ENCODE data around the gene CCNQ.

The CCNQ gene

DNA sequence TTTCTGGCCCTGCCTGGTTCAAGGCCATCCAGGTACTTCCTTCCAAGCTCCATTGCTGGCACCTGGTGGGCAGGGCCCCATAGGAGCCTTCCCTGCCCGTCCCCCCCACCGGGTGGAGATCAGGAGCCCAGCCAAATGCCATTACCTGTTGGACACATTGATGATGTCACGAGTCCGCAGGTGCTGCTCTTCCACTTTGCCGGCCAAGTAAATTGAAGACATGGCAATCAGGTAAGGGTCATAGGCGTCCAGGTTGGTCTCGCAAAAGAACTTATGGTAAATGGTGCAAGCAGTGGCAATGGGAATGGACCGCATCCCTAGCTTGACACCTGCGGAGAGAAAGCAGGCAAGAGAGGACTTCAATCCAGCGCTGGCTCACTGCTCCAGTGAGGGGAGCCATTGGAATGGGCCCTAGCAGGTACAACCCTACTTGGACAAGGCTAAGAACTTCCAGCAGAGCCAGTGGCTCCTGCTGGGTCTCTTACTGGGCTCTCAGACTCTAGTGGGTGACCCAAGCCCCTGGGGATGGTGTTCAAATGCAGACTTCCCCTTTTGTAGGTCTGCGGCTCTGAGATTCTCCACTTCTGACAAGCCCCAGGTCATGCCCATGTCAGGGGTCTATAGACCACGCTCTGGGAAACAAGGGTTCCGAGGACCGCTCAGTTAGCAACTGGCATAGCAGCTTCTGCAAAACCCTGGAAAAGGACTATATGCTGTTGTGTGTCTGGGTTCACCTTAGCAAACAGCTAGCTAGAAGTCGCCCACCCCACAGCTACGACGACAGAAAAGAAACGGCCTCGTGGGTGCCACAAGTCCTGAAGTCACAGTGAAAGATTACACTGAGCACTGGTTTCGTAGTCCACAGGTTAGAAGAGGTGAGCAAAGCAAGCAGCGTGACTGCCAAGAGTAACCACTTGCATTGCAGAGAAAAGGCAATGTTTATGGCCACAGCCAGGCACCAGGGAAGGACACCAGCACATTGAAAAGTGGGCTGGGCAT, 2.8 kb downstream of the CCNQ start:
- no peak for DNase-seq

DNA sequence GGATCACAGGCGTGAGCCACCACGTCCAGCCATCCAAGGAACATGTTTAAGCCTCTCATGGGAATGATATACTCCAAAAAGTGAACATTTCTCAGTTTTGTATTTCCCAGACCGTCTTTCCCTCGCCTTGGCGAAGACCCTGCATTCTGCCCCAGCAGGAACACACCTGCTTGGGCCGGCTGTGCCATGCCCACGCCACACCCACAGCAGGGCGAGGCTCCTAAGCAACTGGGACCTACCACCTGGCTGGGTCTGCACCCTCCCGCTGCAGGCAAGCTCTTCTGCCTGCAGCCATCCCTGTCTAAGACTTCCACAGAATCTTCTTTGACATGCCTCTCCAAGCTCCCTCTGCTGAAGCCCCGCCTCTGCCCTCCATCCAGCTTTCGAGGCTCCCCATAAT, 3.6 kb downstream of the CCNQ start:
- DNase-seq: no peak

DNA sequence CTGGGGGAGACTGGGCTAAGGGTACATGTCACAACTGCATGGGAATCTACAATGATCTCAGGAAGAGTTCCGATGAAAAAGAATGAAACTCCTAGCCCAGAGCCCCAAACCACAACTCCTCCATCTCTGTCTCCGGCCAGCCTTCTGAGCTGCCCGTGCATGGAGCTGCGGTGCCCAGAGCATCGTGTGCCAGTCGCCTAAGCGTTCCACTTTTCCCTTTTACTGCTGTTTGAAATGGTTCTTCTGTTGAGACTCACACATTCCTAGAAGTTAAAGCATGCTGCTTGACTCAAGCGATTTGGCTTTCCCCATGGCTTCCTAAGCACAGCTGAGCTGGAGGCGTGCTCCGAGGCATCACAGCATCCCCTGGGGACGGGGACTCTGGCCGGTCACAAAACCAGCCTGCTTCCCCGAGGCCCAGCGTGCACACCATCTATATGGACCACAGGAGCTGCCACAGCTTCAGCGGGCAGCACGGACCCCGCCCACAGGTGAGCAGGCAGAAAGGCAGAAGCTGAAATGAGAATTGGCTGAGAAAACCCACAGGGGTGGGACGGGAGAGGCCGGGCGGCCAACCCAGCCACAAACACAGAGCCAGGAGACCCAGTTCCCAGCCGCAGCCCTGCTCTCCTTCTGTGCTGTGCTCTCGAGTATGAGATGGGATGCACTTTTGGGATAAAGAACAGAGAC, 5.0 kb downstream of the CCNQ start:
- DNase-seq: no peak

DNA sequence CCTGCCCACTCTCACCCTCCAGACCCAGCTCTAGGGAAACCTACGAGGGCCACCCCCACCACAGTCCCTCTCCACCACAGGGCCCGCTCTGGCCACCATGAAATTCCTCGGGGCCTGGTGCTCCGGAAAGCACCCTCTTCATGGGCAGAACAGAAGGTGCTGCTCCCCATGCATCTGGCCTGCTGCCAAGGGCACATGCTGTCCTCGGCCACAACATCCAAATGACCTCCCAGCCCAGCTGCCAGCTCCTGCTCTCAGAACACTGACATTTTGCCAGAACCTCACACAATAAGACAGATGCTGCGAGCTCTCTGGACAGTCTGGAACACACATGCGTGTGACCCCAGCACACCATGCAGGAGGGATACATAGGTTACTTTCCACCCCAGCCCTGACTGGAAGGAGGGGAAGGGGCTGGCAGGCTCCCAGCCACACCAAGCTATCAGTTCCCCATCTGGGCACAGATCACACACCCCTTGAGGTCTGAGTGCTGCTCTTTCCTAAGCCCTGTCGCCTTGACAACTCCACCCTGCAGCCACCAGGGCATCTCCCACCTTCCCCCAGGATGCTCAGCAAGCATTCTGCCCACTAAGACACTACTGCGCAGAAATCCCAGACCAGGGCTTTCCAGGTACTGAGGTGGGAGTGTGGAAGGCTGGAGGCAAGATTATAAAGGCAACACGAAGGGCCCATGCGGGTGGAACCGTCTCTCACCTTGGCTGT, 5.8 kb downstream of the CCNQ start:
- no peak for DNase-seq

DNA sequence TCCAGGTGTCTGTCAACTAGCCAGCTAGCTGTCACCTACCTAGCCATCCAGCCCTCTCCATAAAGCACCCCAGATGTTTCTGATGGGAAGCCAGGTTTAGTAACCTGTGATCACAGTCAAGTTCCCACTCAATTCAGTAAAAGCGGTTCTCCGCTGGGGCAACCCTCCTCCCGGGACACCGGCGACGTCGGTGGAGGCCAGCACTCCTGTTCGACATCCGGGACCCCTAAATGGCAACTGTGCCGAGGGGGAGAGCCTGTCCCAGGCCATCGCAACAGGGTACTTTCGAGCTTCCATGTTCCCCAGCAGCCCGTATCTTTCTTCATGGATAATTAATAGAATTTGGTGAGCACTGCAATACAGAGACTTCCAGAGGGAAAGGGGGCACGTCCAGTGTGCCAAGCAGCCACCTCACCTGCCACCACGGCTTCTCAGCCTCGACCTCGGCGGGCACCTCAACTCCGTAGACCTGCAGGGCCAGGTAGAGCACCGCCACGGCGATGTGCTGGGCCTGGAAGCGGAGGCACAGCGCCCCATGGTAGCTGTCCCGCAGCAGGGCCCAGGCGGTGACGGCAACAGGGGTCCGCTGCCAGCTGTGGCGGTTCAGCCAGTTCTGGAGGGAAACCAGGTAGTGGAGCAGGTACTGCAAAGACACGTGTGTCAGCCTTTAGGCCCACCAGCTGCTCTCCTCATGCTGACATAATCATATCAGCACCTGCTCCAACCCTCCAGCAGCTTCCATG, 6.7 kb downstream of the CCNQ start:
- no peak for DNase-seq

DNA sequence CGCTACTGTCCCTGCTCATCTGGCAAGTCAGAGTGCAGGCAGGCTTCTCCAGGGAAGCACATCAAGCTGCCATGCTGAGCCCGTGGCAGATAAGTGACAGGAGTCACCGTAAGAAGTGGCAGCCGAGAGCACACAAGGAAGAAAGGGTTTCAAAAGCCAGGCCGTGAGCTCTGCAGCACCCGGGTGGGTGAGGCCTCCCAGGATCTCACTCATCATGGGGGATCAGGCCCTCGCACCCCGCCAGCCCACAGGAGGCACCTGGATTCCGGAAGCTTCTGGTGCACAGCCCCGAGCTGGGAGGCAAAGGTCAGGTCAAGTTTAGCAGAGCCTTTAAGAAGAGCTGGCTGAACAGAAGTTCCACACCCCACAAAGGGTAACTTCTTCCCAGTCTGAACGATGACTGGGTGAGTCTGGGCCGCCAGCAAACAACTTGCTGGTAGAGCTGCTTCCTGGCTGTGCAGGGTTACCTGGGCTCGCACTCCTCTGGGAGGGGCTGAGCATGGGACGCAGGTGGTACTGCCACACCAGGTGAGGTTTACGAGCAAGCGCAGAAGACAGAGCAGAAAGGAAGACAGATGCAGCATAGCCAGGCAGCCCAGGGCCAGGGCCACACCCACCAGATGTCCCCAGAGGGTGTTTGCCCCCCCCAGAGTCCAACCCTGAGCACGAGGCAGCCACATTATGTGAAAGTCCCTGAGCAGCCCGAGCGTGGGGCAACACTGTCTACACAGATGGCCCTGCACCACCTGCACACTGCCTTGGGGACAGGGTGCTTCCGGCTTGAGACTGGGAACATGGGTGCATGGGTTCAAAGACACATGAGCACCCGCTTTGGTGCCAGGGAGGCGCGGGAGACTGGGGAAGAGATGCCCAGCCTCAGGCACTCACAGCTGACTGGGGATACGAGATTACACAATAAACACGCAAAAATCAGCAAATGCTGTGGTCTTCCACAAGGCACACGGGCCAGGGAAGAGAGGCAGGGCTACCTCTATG, 7.7 kb downstream of the CCNQ start:
- DNase-seq: no peak

DNA sequence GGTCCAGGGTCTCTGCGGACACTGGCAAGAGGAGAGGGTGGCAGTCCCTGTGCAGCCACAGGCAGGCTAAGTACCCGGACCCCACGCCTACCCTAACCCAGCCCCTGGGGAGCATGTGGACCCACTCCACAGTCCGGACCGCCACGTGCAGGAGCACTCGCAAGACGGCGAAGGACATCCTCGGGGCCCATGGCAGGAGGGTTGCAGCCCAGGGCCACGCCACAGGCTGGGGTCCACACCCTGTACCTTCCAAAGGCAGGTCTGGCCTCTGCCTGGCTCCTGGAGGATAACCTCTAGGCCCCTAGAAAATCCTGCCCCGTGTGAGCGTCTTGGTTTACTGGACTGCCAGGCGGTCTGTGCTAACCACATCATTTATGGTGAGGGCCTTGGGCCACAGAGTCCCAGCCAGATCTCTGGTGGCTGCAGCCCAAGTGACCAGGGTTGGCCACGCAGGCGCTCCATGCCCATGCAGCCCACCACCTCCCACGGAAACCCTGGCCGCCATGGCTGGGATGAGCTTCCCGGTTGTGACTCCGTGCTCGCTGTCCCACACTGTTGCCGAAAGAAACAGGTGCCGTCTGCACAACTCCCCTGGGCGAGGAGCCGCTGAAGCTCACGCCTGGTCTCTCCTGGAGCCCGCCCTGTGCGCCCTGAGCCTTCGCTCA, 10.0 kb downstream of the CCNQ start:
- no peak for DNase-seq

DNA sequence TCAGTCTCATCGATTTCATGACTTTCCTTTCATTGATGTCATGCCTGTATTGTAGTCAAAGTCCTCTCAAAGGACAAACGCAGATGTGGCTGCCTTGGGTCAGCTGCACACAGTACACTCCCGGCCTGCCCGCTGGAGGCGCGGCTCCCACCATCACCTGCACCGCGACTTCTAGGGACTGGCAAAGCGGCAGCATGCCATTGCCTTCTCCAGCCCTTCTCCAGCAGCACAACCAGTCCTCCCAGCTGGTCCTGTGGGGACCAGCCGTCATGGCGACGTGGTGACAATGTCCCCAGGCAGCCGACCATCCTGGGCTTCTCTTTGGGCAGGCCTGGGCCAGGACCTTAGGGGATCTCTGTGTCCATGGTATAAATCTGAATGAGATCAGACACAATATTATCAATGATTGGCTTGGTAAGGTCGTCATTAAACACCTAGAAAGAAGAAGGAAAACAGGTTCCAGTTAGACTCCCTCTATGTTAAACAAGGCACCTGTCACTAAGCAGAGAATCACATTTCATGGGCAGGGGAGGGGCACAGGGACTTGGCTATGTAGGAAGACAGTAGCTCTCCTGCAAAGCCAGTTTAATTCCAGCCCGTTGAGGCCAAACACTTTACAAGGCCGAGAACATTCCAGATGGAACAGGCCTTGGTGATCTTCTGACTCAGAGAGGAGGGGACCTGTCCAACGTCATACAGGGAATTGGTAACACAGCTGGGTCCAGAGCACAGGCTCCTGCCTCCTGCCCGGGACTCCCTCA, 10.7 kb downstream of the CCNQ start:
- no peak for DNase-seq

DNA sequence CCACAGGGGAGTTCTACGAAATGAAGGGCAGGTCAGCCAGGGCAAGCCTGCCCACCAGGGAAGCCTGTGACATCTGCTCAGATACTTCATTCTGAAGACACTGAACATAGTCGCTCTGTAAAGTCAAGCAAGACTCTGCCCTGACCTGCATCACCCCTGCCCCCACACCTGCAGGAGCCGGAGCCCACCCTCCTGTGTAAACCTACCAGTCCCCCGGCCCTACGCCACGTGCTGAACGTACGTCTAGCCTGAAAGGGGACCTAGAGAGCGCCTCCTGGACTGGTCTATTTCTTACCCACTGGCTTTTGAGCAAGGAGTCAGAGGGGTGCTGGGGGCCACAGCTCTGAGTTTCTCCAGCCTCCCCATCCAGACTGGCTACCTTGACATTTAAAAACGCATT, 11.6 kb downstream of the CCNQ start:
- no peak for DNase-seq

DNA sequence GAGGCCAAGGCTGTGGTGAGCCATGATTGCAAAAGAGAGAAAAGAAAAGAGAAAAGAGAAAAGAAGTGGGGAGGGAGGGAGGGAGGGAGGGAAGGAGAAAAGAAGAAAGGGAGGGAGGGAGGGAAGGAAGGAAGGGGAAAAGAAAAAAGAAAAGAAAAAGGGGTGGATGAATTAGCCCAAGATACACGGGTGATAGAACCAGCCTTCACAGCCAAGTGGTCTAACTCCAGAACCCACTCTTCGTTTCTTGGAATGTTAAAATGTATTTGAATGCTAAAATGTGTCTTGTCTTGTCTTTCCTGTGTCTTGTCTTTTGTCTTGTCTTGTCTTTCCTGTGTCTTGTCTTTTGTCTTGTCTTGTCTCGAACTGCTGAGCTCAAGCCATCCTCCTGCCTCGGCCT, 13.1 kb downstream of the CCNQ start:
- no peak for DNase-seq

DNA sequence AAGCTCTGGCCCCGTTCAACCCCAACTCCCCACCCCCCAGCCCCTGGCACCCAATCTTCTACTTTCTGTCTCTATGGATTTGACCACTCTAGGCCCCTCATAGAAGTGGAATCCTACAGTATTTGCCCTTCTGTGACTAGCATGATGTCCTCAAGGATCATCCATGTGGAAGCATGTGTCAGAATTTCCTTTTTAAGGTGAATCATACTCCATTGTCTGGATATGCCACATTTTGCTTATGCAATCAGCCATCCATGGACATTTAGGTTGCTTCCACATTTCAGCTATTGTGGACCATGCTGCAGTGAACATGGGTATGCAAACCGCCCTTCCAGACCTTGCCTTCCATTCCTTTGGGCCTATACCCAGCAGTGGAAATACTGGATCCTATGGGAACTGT, 15.5 kb downstream of the CCNQ start:
- no peak for DNase-seq

DNA sequence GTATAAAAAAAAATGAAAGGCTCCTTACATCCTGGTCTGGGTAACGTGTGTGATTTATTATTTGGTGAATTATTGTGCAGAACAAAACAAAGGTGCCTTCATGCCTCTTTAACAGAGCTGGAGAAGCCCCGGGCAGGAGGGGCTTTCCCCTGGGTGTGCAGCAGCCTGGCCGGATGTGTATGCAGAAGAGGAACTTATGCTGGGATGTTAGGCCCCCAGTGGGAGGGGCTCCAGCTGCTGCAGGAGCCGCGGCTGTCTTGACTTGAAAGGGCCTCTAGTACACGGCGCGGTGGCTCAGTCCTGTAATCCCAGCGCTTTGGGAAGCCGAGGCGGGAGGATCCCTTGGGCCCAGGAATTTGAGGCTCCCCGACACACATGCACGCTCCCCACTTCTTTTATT, 16.0 kb downstream of the CCNQ start:
- peak; percentile 75 for DNase-seq

DNA sequence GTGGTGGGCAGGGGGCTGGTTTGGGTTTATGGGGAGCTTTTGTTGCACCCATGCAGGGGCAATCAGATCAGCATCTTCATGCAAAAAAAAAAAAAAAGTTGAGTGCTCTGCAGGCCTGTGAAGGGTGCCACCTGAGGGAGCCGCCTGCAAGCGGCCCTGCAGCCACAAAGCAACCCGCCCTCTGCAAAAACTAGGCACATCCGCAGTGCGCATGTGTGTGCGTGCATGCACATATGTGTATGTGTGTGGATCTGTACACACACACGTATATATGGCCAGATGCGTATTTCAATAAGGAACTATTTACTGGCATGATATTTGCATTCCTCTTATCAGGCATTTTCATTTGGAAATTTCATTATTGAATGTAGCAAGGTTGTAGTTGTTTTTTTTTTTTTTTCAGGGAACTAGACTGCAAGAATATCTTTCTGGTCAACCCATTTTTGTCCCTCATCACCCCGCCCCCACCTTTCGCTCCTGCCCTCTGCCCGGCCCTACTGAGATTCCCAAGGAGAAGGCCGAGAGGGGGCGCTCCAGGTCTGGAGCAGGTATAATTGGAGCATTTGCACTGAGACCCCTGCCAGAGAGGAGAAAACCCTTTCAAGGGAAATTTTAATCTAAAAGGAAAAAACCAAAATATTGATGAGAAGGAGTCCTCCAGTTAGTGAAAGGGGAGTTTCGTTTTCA, 18.1 kb downstream of the CCNQ start:
- no peak for DNase-seq

DNA sequence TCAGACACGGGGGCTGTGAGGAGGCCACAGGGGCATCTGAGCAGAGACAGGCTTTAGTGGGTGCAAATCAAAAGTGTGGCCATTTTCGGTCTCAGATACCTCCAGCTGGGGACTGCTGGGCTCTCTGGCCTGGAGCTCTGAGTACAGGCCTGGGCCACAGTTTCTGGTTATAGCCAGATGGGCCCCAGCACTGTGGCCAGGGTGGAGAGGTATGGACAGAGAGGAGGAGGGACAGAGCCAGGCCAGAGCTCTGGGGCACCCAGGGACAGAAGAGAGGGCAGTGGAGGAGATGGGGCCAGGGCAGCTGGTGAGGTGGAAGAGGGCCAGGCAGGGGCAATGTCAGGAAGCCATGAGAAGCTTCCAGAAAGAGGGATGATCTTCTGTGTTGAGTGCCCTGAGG, 20.1 kb downstream of the CCNQ start:
- DNase-seq: no peak

DNA sequence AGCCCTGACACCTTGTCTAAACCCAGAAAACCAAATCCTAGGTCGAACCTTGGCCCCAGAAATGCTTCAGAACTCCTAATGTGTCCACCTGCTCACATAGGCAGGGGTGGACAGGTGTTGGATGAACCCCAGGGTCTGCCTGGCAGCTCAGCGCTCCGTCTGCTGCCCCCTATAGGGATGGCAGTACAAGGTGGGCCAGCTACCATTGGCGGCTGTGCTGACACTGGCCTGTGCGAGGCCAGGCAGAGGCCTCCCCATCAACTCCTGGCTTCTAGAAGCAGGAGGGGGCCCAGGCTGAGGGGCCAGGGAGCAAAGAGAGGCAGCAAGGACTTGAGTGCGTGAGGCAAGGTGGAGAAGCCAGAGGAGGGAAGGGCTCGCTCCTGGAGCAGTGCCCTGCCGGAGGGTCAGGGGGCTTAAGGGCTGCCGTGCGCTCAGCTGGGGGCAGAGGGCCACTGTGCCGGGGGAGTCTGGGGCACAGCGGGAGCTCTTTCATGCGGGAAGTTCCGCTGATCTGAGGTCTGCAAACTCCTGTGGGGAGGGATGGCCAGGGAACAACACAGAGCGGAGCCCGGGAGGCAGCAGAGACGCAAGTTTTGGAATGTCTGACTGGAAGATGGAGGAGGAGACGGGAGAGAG, 20.6 kb downstream of the CCNQ start:
- DNase-seq: no peak

DNA sequence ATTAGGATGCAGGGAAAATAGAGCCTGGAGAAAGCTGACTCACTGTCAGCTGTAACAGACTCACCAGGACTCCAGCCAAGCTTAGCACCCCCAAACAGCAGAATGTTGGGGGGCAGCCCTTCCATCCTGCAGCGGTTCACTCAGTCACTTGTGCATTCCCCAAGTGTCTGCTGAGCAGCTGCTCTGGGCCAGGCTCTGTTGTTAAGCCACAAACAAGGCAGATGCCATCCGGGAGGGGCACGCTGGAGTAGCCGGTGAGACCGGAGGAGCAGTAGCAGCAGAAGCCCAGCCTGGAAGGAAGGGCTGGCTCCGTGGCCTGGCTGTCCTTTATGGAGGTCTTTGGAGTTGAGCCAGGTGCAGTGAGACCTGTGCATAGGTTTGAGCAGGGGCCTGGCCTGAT, 22.0 kb downstream of the CCNQ start:
- no peak for DNase-seq

DNA sequence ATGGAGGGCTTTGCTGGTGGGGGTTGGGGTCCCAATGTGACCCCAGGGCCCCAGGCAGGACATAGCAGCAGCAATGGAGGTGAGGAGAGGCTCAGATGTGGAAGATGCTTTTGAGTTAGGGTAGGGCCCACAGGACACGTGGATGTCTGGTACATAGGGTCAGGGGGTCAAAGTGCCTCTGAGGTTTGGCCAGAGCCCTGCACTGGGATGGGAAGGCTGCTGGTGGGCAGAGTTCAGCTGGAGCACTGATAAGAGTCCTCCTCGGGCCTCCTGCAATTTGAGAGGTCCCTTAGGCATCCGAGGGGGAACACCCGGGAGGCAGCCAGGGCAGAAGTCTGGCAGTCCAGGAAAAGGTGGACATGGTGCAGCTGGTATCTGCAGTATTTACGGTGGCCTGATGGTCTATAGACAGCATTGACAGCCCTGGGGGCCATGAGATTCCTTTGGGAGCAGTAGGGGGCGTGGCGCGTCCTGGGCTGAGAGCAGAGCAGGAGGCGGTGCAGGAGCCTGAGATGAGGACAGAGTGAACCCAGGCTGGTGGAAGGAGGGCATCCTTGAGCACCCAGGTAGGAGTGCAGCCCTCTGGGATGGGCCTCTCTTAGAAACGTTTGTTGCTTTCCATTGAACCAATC, 22.6 kb downstream of the CCNQ start:
- DNase-seq: no peak

DNA sequence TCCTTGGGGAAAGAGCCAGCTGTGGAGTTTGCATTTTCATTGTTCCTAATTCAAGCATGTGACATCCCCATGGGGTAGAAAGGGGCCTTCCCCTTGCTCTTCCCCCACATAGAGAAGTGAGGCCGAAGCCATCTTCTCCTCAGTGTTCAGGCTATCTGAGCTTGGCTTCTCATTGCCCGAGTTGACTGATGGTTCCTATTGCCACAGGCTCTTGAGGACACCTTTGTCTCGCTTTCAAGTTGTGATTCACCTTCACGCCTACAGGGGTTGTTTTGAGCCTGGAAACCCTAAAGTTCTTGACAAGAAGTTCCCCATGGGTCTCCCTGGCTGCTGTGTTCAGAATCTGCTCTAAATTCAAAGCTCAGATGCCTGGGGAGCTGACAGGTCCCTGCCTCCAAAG, 25.0 kb downstream of the CCNQ start:
- DNase-seq: no peak

DNA sequence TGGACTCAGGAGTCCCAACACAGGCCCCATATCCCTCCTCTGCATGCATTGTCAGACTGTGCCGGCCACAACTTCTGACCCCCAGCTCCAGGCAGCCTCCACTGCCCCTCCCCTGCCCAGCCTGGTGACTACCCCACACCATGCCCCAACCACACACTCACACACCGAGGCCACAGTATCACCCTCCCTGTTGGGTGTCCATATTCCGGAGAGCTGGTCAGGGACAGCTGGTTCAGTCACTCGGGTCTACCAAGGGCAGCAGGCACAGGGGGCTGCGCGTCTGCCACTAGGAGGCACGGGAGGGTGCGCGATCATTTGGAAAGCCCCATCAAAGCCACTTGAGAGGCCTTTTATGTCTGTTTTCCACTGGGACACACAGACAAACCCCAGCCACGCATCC, 26.3 kb downstream of the CCNQ start:
- no peak for DNase-seq
